ENCODE measurements around the gene MEIS1.

DNA sequence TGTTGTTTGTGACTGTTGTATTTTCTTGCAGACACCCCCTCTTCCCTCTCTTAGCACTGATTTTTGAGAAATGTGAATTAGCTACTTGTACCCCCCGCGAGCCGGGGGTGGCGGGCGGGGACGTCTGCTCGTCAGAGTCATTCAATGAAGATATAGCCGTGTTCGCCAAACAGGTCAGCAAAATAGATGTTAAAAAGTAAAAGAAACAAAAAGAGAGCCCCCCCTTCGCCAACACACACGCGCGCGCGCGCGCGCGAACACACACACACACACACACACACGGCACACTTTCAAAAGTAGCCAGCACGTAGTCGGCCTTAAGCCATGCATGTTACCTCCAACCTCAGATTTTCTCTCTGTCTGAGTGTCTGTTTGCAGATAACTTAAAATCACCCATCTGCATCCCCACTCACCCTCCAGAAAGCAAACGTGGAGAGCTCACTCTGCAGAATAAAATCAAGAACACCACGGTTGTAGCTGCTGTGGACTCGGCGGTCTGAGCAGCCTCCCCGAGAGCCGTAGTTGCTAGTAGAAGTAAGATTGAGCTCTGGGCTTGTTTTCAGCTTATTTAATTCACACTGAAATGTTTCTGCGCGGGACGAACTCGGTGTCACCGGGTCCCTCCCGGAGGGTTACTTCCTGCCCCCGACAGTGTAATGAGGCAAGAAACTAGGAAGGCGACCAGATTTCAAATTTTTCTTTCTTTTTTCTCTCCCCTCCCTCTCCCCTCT is 5.1 kb downstream of the MEIS1 start:
- TF ChIP-seq CTCF (IDR thresholded peaks at IDR 0.05; ENCODE audit: extremely low read depth in 1 of 2, insufficient read depth in 1 of 2, low read depth in 1 of 2, low read length in 2 of 2) = no peak
- no peak for TF ChIP-seq POLR2AphosphoS5 (IDR thresholded peaks at IDR 0.05; ENCODE audit: insufficient read depth, low read depth, low read length)
- TF ChIP-seq POLR2A (IDR thresholded peaks at IDR 0.05; ENCODE audit: low read depth, low read length) = no peak
- TF ChIP-seq EZH2 (IDR thresholded peaks at IDR 0.05; ENCODE audit: borderline replicate concordance, low read depth, low read length, severe bottlenecking) = no peak
- TF ChIP-seq, protein P1, sequence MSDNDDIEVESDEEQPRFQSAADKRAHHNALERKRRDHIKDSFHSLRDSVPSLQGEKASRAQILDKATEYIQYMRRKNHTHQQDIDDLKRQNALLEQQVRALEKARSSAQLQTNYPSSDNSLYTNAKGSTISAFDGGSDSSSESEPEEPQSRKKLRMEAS (IDR thresholded peaks at IDR 0.05; ENCODE audit: insufficient read depth, insufficient read length) = no peak
- TF ChIP-seq MYC (IDR thresholded peaks at IDR 0.05; ENCODE audit: low read depth, low read length) = no peak
- TF ChIP-seq FOS (IDR thresholded peaks at IDR 0.05; ENCODE audit: borderline replicate concordance, insufficient read depth, low read length) = no peak
- no peak for TF ChIP-seq JUN (IDR thresholded peaks at IDR 0.05; ENCODE audit: borderline replicate concordance, insufficient read depth, insufficient read length, low read depth)

Data from endothelial cell of umbilical vein (primary cell).